AG10803 (cell line): ENCODE measurements around the gene SLC35A2.

Source experiments
- DNase-seq: peaks from one replicate; pipeline ENCODE4 v3.0.0; 2010; ENCODE audit warnings: low read depth
- H3K4me3 ChIP-seq: 2 replicates; pipeline ENCODE4 v1.5.1; 2011; ENCODE audit warnings: mild to moderate bottlenecking, low read length, control low read depth
- CTCF ChIP-seq: conservative IDR thresholded peaks from 2 replicates; pipeline ENCODE4 v1.5.1; 2011; ENCODE audit warnings: mild to moderate bottlenecking, low read length, control low read depth, inconsistent platforms

The SLC35A2 gene

GRCh38 chrX:48909703-48910294 lies 1.6 kb downstream of the SLC35A2 start:
- peak overlapping the region; percentile 82 for H3K4me3 ChIP-seq
- no peak for DNase-seq
- no peak for TF ChIP-seq CTCF

- no peak for DNase-seq
- no peak for TF ChIP-seq CTCF
- no peak overlapping the region for H3K4me3 ChIP-seq
These were observed 2.8 kb downstream of the SLC35A2 start for GRCh38 chrX:48908600-48908999.

- no peak for TF ChIP-seq CTCF
- H3K4me3 ChIP-seq = no peak overlapping the region
- DNase-seq = no peak
These were observed 6.2 kb downstream of the SLC35A2 start for GRCh38 chrX:48905090-48905790.

- no peak overlapping the region for H3K4me3 ChIP-seq
- DNase-seq = no peak
- no peak for TF ChIP-seq CTCF
These were observed 6.8 kb downstream of the SLC35A2 start for GRCh38 chrX:48904626-48905025.

GRCh38 chrX:48904180-48904579 lies 7.3 kb downstream of the SLC35A2 start:
- DNase-seq = no peak
- no peak overlapping the region for H3K4me3 ChIP-seq
- no peak for TF ChIP-seq CTCF

- TF ChIP-seq CTCF = no peak
- no peak overlapping the region for H3K4me3 ChIP-seq
- no peak for DNase-seq
These were observed 8.2 kb downstream of the SLC35A2 start for GRCh38 chrX:48903290-48903689.

- TF ChIP-seq CTCF = no peak
- no peak overlapping the region for H3K4me3 ChIP-seq
- no peak for DNase-seq
These were observed 8.7 kb downstream of the SLC35A2 start for GRCh38 chrX:48902776-48903175.
